Brain (organoid and tissue), 1 donor: ENCODE data around the gene ITFG2. TPM values are rescaled to one million over a fixed set of nuclear protein-coding genes. Genes with fewer than 3 reads are reported as not detected.

ENCODE experiments used
- polyA plus RNA-seq: library from polyadenylated mRNA; stranded (reverse); fragments of 350-450 nt; fragmentation: Illumina TruSeq; extraction: RNeasy Lipid Tissue Mini Kit (QIAGEN cat#74804); gene quantifications from one replicate; pipeline ENCODE4 v1.2.3, GENCODE V29; 2015; ENCODE audit warnings: low read depth, low replicate concordance; ENCODE audit not compliant: insufficient read depth

ITFG2 gene
- polyA plus RNA-seq, 1 donor from 2014 or later = 22.2 TPM

Other genes starting within 250 kb of the ITFG2 start
- 125 TPM for gene FKBP4, start 17.7 kb upstream of the ITFG2 start, polyA plus RNA-seq
- 8.9 TPM for gene NRIP2, start 22.4 kb downstream of the ITFG2 start, polyA plus RNA-seq
- not detected for gene TEX52, start 44.4 kb downstream of the ITFG2 start, polyA plus RNA-seq
- gene FOXM1, start 64.5 kb downstream of the ITFG2 start, polyA plus RNA-seq = 76.9 TPM
- gene RHNO1, start 64.6 kb downstream of the ITFG2 start, polyA plus RNA-seq = 27.1 TPM
- gene TULP3, start 78.2 kb downstream of the ITFG2 start, polyA plus RNA-seq = 29.8 TPM
- gene TEAD4, start 146.7 kb downstream of the ITFG2 start, polyA plus RNA-seq = 6.1 TPM